ENCODE data around the gene CDH23. TPM values are rescaled to one million over a fixed set of nuclear protein-coding genes. Genes with fewer than 3 reads are reported as not detected.

CDH23 gene
- polyA plus RNA-seq, 2 of the 4 experiments (the other 2 are of a cell fraction), result 1.1 to 2.3 TPM

- TF ChIP-seq HMGXB4 (CRISPR knock-in tag; IDR thresholded peaks at IDR 0.05; ENCODE audit: borderline replicate concordance), result no peak
- TF ChIP-seq ZC3H11A (IDR thresholded peaks at IDR 0.05), result no peak
- no peak for TF ChIP-seq EHMT2 (IDR thresholded peaks at IDR 0.05; ENCODE audit: low read depth)
- TF ChIP-seq JUNB (IDR thresholded peaks at IDR 0.05), result no peak
- TF ChIP-seq ESRRA (IDR thresholded peaks at IDR 0.05; ENCODE audit: borderline replicate concordance, low read length), result no peak
- no peak for TF ChIP-seq KDM5A (IDR thresholded peaks at IDR 0.05)
- TF ChIP-seq RARB (CRISPR knock-in tag; IDR thresholded peaks at IDR 0.05), result no peak
Measured at GRCh38 chr10:71590781-71591350, 194.1 kb downstream of the CDH23 start (continued).

GRCh38 chr10:71594934-71595571, 198.3 kb downstream of the CDH23 start:
- WGBS (ENCODE audit: missing lambda C conversion rate), result 81% methylated on average over 8 of the region's 8 CpGs
- DNase-seq (ENCODE audit: low read depth in 1 of 2, low spot score in 1 of 2) (no peak), FAIRE-seq (no peak), ATAC-seq (no peak)
- Histone ChIP-seq H3K9me3 (no peaks in the 10 kb centered on the region), H3K27ac (no peak overlapping the region), H3K4me1 (0 out of 3 replicates have a peak, but pooled peaks cover 7% of the 10 kb centered on the region), H3K4me2 (no peak overlapping the region), H3K4me3 (no peak overlapping the region)
- ChIA-PET POLR2A (no interaction called here), CTCF (interaction anchor here (4.2 kb wide), 1 partner anchor 13 kb away, joined by 37 read pairs; no protein-coding TSS in a partner anchor)
- TF ChIP-seq ZC3H11A (IDR thresholded peaks at IDR 0.05), result no peak
- TF ChIP-seq ELK1 (IDR thresholded peaks at IDR 0.05; ENCODE audit: low read depth, low read length), result no peak
- TF ChIP-seq MYC (IDR thresholded peaks at IDR 0.05; ENCODE audit: borderline replicate concordance, low read length), result no peak
- no peak for TF ChIP-seq HMGXB4 (CRISPR knock-in tag; IDR thresholded peaks at IDR 0.05; ENCODE audit: borderline replicate concordance)
- TF ChIP-seq RFX5 (IDR thresholded peaks at IDR 0.05), result no peak
- no peak for TF ChIP-seq CBX8 (IDR thresholded peaks at IDR 0.05)
- no peak for TF ChIP-seq FOSL2 (IDR thresholded peaks at IDR 0.05)
- no peak for TF ChIP-seq FOSL2 (CRISPR knock-in tag; IDR thresholded peaks at IDR 0.05)

GRCh38 chr10:71595649-71596048, 198.9 kb downstream of the CDH23 start:
- no peak for FAIRE-seq
- 84% methylated on average over 7 of the region's 7 CpGs for WGBS (ENCODE audit: missing lambda C conversion rate)
- no peak overlapping the region for H3K4me2 ChIP-seq
- peaks cover 8% of the 10 kb centered on the region; the same call in 1 of the 3 replicates for H3K4me1 ChIP-seq
- CTCF ChIA-PET, result interaction anchor here (1.4 kb wide), 1 partner anchor 14 kb away, joined by 4 read pairs; no protein-coding TSS in a partner anchor
- H3K4me3 ChIP-seq, result no peak overlapping the region
- TF ChIP-seq CEBPB (IDR thresholded peaks at IDR 0.05), result no peak
- no peak for TF ChIP-seq CBX8 (IDR thresholded peaks at IDR 0.05)
- TF ChIP-seq ZFP36 (IDR thresholded peaks at IDR 0.05; ENCODE audit: borderline replicate concordance, partially characterized antibody), result no peak
- no peak for TF ChIP-seq JUN (IDR thresholded peaks at IDR 0.05)
- TF ChIP-seq HES2 (IDR thresholded peaks at IDR 0.05), result no peak
- TF ChIP-seq TFCP2L1 (CRISPR knock-in tag; IDR thresholded peaks at IDR 0.05), result no peak
- ATAC-seq, result no peak
- H3K9me3 ChIP-seq, result no peaks in the 10 kb centered on the region
- POLR2A ChIA-PET, result no interaction called here
- H3K27ac ChIP-seq, result no peak overlapping the region
- DNase-seq (ENCODE audit: low read depth in 1 of 2, low spot score in 1 of 2), result no peak

All from A549 (cell line).